PFSK-1 (cell line): ENCODE results near the gene ATG3. TPM values are rescaled to one million over a fixed set of nuclear protein-coding genes. Genes with fewer than 3 reads are reported as not detected.

Experiments used
- FOXP2 ChIP-seq: optimal IDR thresholded peaks from 2 replicates; pipeline ENCODE3; 2011; ENCODE audit warnings: borderline replicate concordance, control low read depth, inconsistent platforms; ENCODE audit not compliant: insufficient read depth; ENCODE audit errors: extremely low read length, extremely low read depth
- POLR2AphosphoS5 ChIP-seq: IDR thresholded peaks from 2 replicates; pipeline ENCODE4 v1.6.1; 2012; ENCODE audit warnings: low read depth, mild to moderate bottlenecking, control low read depth, low read length, moderate library complexity
- SIN3A ChIP-seq: IDR thresholded peaks from 2 replicates; pipeline ENCODE4 v1.6.1; 2012; ENCODE audit warnings: mild to moderate bottlenecking, low read length, moderate library complexity, borderline replicate concordance; ENCODE audit not compliant: insufficient read depth
- TAF1 ChIP-seq: IDR thresholded peaks from 2 replicates; pipeline ENCODE4 v1.6.1; 2012; ENCODE audit warnings: low read length, control low read depth, borderline replicate concordance; ENCODE audit not compliant: insufficient read depth
- polyA plus RNA-seq: library from polyadenylated mRNA; unstranded; fragments of >200 nt; gene quantifications from one replicate; pipeline ENCODE4 v1.2.1, GENCODE V29; 2012; ENCODE audit warnings: low read depth, missing spikeins; ENCODE audit not compliant: insufficient read length
- TF ChIP-seq, protein P1 (sequence below), 2 experiments: IDR thresholded peaks; 2 replicates each; pipeline versions ENCODE4 v1.6.1 to v1.8.0; 2011 to 2012; ENCODE audit warnings: low read depth in 2 of 2, low read length in 2 of 2, control low read depth in 1 of 2, inconsistent platforms in 1 of 2, mild to moderate bottlenecking in 1 of 2, moderate library complexity in 1 of 2; ENCODE audit not compliant: insufficient read depth in 1 of 2

The ATG3 gene
- 58.1 TPM for polyA plus RNA-seq

DNA sequence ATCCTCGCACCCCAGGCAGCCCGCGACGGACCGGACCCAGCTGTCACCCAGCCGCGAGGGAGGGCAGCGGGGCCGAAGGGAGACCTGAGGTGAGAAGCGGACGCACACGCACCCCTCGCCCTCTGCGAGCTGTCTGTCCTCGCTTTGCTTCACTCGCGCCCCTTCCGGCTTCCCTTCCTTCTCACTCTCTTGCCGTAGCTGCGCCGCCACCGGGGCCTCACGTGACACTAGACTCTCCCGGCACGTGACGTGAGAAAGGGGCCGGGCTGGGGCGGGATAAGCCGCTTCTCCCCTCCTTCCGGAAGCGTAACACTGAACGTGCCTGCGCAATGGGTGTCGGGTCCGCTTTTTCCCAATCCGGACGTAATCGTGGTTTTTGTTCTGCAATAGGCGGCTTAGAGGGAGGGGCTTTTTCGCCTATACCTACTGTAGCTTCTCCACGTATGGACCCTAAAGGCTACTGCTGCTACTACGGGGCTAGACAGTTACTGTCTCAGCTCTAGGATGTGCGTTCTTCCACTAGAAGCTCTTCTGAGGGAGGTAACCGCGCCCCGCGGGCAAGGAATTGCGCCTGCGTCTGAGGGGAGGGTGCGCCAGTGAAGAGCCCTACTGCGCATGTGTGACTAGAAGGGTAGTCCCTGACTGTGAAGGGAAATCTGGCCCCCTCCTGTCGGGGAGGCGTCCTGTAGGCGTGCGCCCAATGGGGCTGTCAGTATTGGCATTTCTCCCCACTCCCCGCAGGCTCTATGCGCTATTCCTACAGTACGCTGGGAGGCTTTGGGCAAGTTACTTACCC, at the start of gene ATG3, which contains the start of gene SLC35A5:
ATG3 (minus strand) TSS at position 229 of the 796 bp plus-strand sequence. CDS start 434 bp downstream, outside the sequence.
SLC35A5 (plus strand) TSS at position 312 of the 796 bp plus-strand sequence. CDS start 1,359 bp downstream, outside the sequence.
- TF ChIP-seq, protein P1, sequence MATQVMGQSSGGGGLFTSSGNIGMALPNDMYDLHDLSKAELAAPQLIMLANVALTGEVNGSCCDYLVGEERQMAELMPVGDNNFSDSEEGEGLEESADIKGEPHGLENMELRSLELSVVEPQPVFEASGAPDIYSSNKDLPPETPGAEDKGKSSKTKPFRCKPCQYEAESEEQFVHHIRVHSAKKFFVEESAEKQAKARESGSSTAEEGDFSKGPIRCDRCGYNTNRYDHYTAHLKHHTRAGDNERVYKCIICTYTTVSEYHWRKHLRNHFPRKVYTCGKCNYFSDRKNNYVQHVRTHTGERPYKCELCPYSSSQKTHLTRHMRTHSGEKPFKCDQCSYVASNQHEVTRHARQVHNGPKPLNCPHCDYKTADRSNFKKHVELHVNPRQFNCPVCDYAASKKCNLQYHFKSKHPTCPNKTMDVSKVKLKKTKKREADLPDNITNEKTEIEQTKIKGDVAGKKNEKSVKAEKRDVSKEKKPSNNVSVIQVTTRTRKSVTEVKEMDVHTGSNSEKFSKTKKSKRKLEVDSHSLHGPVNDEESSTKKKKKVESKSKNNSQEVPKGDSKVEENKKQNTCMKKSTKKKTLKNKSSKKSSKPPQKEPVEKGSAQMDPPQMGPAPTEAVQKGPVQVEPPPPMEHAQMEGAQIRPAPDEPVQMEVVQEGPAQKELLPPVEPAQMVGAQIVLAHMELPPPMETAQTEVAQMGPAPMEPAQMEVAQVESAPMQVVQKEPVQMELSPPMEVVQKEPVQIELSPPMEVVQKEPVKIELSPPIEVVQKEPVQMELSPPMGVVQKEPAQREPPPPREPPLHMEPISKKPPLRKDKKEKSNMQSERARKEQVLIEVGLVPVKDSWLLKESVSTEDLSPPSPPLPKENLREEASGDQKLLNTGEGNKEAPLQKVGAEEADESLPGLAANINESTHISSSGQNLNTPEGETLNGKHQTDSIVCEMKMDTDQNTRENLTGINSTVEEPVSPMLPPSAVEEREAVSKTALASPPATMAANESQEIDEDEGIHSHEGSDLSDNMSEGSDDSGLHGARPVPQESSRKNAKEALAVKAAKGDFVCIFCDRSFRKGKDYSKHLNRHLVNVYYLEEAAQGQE (IDR thresholded peaks at IDR 0.05; ENCODE audit: insufficient read depth in 1 of 2, low read depth in 2 of 2, low read length in 2 of 2) = no peak
- TF ChIP-seq FOXP2 (no peak), POLR2AphosphoS5 (peak; percentile 25; the same call in 1 of the 2 replicates), TAF1 (peak; percentile 35; the same call in 1 of the 2 replicates)

DNA sequence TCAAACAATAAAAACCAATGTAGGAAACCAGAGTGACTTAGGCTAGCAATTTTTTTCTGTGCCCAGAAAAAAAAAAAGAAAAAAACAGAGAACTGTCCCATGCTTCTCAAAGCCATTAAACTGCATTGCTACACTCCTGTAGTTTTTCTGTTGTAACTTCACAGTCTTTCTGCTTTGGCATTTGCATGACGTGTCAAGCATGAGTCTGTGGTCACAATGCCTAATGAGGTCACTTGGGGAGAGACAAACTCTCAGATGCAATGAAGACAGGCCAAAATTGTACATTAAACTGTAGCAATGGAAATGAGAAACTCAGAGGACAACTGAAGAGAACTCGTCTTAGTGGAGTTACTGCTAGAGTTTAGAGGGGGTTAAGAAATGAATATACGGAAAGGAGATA, 48.4 kb upstream of the ATG3 start:
- TF ChIP-seq TAF1 (no peak), FOXP2 (no peak), SIN3A (no peak), POLR2AphosphoS5 (no peak)
- TF ChIP-seq, protein P1 (IDR thresholded peaks at IDR 0.05; ENCODE audit: insufficient read depth in 1 of 2, low read depth in 2 of 2, low read length in 2 of 2) = no peak

DNA sequence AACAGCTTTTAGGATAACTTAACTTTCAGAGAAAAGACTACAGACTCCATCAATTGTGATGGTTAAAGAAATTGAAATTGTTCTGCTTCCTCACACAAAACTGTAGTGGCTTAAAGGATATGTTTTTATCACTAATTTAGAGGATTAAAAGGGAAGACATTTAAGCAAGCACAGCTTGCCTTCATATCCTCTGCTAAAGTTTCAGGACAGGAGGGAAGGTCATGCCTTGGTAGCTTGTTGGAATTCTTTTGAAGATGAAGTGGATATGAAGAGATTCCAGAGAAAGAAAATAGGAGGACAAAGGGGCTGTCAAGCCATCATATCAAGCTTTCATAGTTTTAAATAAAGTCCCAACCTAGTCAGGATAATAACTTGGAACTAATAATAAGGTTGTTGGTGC, 46.1 kb upstream of the ATG3 start:
- no peak for TF ChIP-seq SIN3A
- no peak for TF ChIP-seq POLR2AphosphoS5
- TF ChIP-seq, protein P1 (IDR thresholded peaks at IDR 0.05; ENCODE audit: insufficient read depth in 1 of 2, low read depth in 2 of 2, low read length in 2 of 2) = no peak
- TF ChIP-seq FOXP2 = no peak
- TF ChIP-seq TAF1 = no peak

DNA sequence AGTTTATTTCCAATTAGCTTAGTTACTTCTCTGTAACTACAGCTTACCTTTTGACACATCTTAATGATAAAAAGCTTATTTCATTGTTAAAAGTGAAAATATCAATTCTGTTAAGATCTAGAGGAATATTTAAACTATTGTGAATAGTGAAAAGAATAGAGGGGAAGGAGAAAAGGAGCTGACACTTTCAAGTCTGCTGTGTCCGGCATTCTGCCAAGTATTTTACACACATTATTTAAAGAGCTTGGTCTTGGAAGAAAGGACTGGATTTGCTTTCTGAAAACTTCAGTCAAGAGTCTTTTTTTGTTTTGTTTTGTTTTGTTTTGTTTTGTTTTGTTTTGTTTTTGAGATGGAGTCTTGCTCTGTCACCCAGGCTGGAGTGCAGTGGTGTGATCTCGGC, 44.3 kb upstream of the ATG3 start:
- TF ChIP-seq FOXP2 (no peak), POLR2AphosphoS5 (no peak), TAF1 (no peak), SIN3A (no peak)
- TF ChIP-seq, protein P1 (IDR thresholded peaks at IDR 0.05; ENCODE audit: insufficient read depth in 1 of 2, low read depth in 2 of 2, low read length in 2 of 2) = no peak
